ENCODE results near the gene GGT7. TPM values are rescaled to one million over a fixed set of nuclear protein-coding genes. Genes with fewer than 3 reads are reported as not detected.

The GGT7 gene
- total and polyA plus RNA-seq, 9 of the 15 experiments (the other 6 are each of a cell fraction or from before 2014, with no cell fraction given): 0.04 to 18.3 (median 5.9) TPM

GRCh38 chr20:34874094-34874654, 1.5 kb upstream of the GGT7 start:
- Histone ChIP-seq H3K79me2 (ENCODE audit: control insufficient read depth, insufficient read depth, low read length) (peaks cover 39% of the 10 kb centered on the region), H3K9me1 (ENCODE audit: control insufficient read depth, insufficient read depth, low read length) (no peaks in the 10 kb centered on the region), H3K27ac (ENCODE audit: extremely low read depth, low read depth, low read length) (peak overlapping the region; percentile 34; the same call in 1 of the 3 replicates), H3K9me3 (replicated peaks; ENCODE audit: control insufficient read depth, insufficient read depth, low read depth, low read length) (no peaks in the 10 kb centered on the region), H3K4me3 (no peak overlapping the region), H3K4me2 (ENCODE audit: insufficient read depth, low read length) (no peak overlapping the region), H2AFZ (ENCODE audit: low read depth, low read length) (peak overlapping the region; percentile 5), H3K36me3 (ENCODE audit: control insufficient read depth, insufficient read depth, low read length) (peaks cover 7% of the 10 kb centered on the region; the same call in 2 of the 3 replicates), H4K20me1 (replicated peaks; ENCODE audit: control insufficient read depth, insufficient read depth, low read length) (no peaks in the 10 kb centered on the region), H3K27me3 (ENCODE audit: control insufficient read depth in 2 of 2, insufficient read depth in 2 of 2, low read length in 2 of 2) (no peaks in the 10 kb centered on the region; a peak in 1 of 5 replicates), H3K4me1 (replicated peaks in 1 of 2; ENCODE audit: control insufficient read depth in 2 of 2, insufficient read depth in 2 of 2, low read length in 2 of 2) (peaks cover 38 to 43% of the 10 kb centered on the region in 2 experiments; a peak in 4 of 5 replicates), H3K9ac (ENCODE audit: insufficient read depth in 1 of 2, low read depth in 2 of 2, low read length in 2 of 2) (peak overlapping the region in 1 of 2 experiments; percentile 65; a peak in 1 of 4 replicates)
- peak; percentile 57 for ATAC-seq
- peak; percentile 95 for FAIRE-seq
- intact Hi-C loops (cut with micrococcal nuclease) (loop anchor here (1.0 to 10.0 kb wide), 5 partner anchors 81 to 391 kb away; partner anchors contain the start of genes EDEM2, GSS, MYH7B and TRPC4AP), in situ Hi-C loops (cut with MboI) (loop anchor here (5.0 kb wide), 1 partner anchor 83 kb away; the partner anchor contains the start of genes GSS and MYH7B)
- no TSS peak for BruUV-seq (replicated peaks)
- 0% methylated on average over 2 of the region's 2 CpGs for WGBS (ENCODE audit: insufficient coverage, low coverage, missing lambda C conversion rate)
- peak; percentile 53 to 88 (median 68) for DNase-seq (ENCODE audit: extremely low read depth in 1 of 4, low spot score in 3 of 4)
- ChIA-PET CTCF (ENCODE audit: low intra/inter-chr PET ratio) (interaction anchor here (0.8 to 1.3 kb wide), 5 partner anchors 81 to 433 kb away, joined by 3 to 5 read pairs (median 4); partner anchors contain the start of genes GSS and MYH7B), POLR2A (interaction anchor here (0.6 to 1.0 kb wide), 5 partner anchors 12 to 412 kb away, joined by 3 to 4 read pairs (median 3); no protein-coding TSS in a partner anchor)
- TF ChIP-seq ARID2 (IDR thresholded peaks at IDR 0.05) (peak; percentile 82), GTF3C2 (IDR thresholded peaks at IDR 0.05; ENCODE audit: borderline replicate concordance, extremely low read depth, insufficient read length) (no peak), JUN (IDR thresholded peaks at IDR 0.05; ENCODE audit: borderline replicate concordance, low read depth, low read length) (0 out of 2 replicates have a peak, but pooled peaks have one; percentile 6), JUN (CRISPR knock-in tag; IDR thresholded peaks at IDR 0.05; ENCODE audit: borderline replicate concordance) (no peak), CTBP1 (IDR thresholded peaks at IDR 0.05; ENCODE audit: borderline replicate concordance) (peak; percentile 18; the same call in 1 of the 2 replicates), RAD21 (CRISPR knock-in tag; conservative IDR thresholded peaks at IDR 0.05 in 1 of 2, IDR thresholded peaks at IDR 0.05 in 1 of 2) (peak; percentile 91 to 97), REST (IDR thresholded peaks at IDR 0.05; ENCODE audit: borderline replicate concordance) (peak; percentile 82; the same call in 1 of the 2 replicates), REST (CRISPR knock-in tag; IDR thresholded peaks at IDR 0.05; ENCODE audit: low read depth) (no peak), FOXK2 (conservative IDR thresholded peaks at IDR 0.05 in 1 of 2, IDR thresholded peaks at IDR 0.05 in 1 of 2; ENCODE audit: low read depth in 2 of 2) (0 out of 4 replicates have a peak, but pooled peaks of 1 of the 2 experiments have one; percentile 43)
